ENCODE measurements around the gene SPCS3. TPM values are rescaled to one million over a fixed set of nuclear protein-coding genes. Genes with fewer than 3 reads are reported as not detected.

Gene SPCS3
- total RNA-seq, 1 donor from 2014 or later = 65.9 TPM

- H3K27ac Mint-ChIP-seq (ENCODE audit: unreplicated experiment) = no peak overlapping the region
- H3K4me3 Mint-ChIP-seq (ENCODE audit: unreplicated experiment) = no peak overlapping the region
- no peaks in the 10 kb centered on the region for H3K4me1 Mint-ChIP-seq (ENCODE audit: low read depth, unreplicated experiment)
- no peak for TF ChIP-seq CTCF (IDR thresholded peaks at IDR 0.05; ENCODE audit: partially characterized antibody, unreplicated experiment)
- H3K27me3 Mint-ChIP-seq (ENCODE audit: unreplicated experiment) = no peaks in the 10 kb centered on the region
- no peaks in the 10 kb centered on the region for H3K9me3 Mint-ChIP-seq (ENCODE audit: unreplicated experiment)
- no peaks in the 10 kb centered on the region for H3K36me3 Mint-ChIP-seq (ENCODE audit: unreplicated experiment)
- no peak for DNase-seq
Observed at GRCh38 chr4:176287546-176287945, 32.2 kb upstream of the SPCS3 start.

- Mint-ChIP-seq H3K9me3 (ENCODE audit: unreplicated experiment) (no peaks in the 10 kb centered on the region), H3K4me3 (ENCODE audit: unreplicated experiment) (no peak overlapping the region), H3K27me3 (ENCODE audit: unreplicated experiment) (no peaks in the 10 kb centered on the region), H3K4me1 (ENCODE audit: low read depth, unreplicated experiment) (no peaks in the 10 kb centered on the region), H3K36me3 (ENCODE audit: unreplicated experiment) (no peaks in the 10 kb centered on the region), H3K27ac (ENCODE audit: unreplicated experiment) (no peak overlapping the region)
- DNase-seq = no peak
- TF ChIP-seq CTCF (IDR thresholded peaks at IDR 0.05; ENCODE audit: partially characterized antibody, unreplicated experiment) = no peak
Observed at GRCh38 chr4:176288020-176288419, 31.7 kb upstream of the SPCS3 start.

GRCh38 chr4:176289561-176289960 is 30.2 kb upstream of the SPCS3 start:
- no peak for TF ChIP-seq CTCF (IDR thresholded peaks at IDR 0.05; ENCODE audit: partially characterized antibody, unreplicated experiment)
- Mint-ChIP-seq H3K27ac (ENCODE audit: unreplicated experiment) (no peak overlapping the region), H3K4me3 (ENCODE audit: unreplicated experiment) (no peak overlapping the region), H3K9me3 (ENCODE audit: unreplicated experiment) (no peaks in the 10 kb centered on the region), H3K27me3 (ENCODE audit: unreplicated experiment) (no peaks in the 10 kb centered on the region), H3K36me3 (ENCODE audit: unreplicated experiment) (no peaks in the 10 kb centered on the region), H3K4me1 (ENCODE audit: low read depth, unreplicated experiment) (no peaks in the 10 kb centered on the region)
- DNase-seq = no peak

GRCh38 chr4:176290520-176290919 is 29.2 kb upstream of the SPCS3 start:
- TF ChIP-seq CTCF (IDR thresholded peaks at IDR 0.05; ENCODE audit: partially characterized antibody, unreplicated experiment) = no peak
- no peak for DNase-seq
- H3K4me3 Mint-ChIP-seq (ENCODE audit: unreplicated experiment) = no peak overlapping the region
- no peaks in the 10 kb centered on the region for H3K36me3 Mint-ChIP-seq (ENCODE audit: unreplicated experiment)
- no peaks in the 10 kb centered on the region for H3K27me3 Mint-ChIP-seq (ENCODE audit: unreplicated experiment)
- no peaks in the 10 kb centered on the region for H3K4me1 Mint-ChIP-seq (ENCODE audit: low read depth, unreplicated experiment)
- no peak overlapping the region for H3K27ac Mint-ChIP-seq (ENCODE audit: unreplicated experiment)
- H3K9me3 Mint-ChIP-seq (ENCODE audit: unreplicated experiment) = no peaks in the 10 kb centered on the region

GRCh38 chr4:176291748-176292147 is 28.0 kb upstream of the SPCS3 start:
- Mint-ChIP-seq H3K9me3 (ENCODE audit: unreplicated experiment) (no peaks in the 10 kb centered on the region), H3K27ac (ENCODE audit: unreplicated experiment) (no peak overlapping the region), H3K36me3 (ENCODE audit: unreplicated experiment) (no peaks in the 10 kb centered on the region), H3K4me3 (ENCODE audit: unreplicated experiment) (no peak overlapping the region), H3K27me3 (ENCODE audit: unreplicated experiment) (no peaks in the 10 kb centered on the region), H3K4me1 (ENCODE audit: low read depth, unreplicated experiment) (no peaks in the 10 kb centered on the region)
- no peak for DNase-seq
- TF ChIP-seq CTCF (IDR thresholded peaks at IDR 0.05; ENCODE audit: partially characterized antibody, unreplicated experiment) = no peak
